A549 (cell line): ENCODE measurements around the gene BCAS1. TPM values are rescaled to one million over a fixed set of nuclear protein-coding genes. Genes with fewer than 3 reads are reported as not detected.
A peak's percentile ranks its signal among the peaks of the same experiment; 100 is the strongest.

Experiments
- ATAC-seq, 2 experiments: fragments of 200-7000 bp in 1 of 2; fragments of >200 bp in 1 of 2; cut with Nextera tagmentation in 1 of 2; cut with Tn5 transposase in 1 of 2; 3 replicates each; pipeline versions ENCODE4 v1.8.0 to v1.9.1; 2018 to 2020; ENCODE audit warnings: mild to moderate bottlenecking in 1 of 2, moderate library complexity in 1 of 2
- CTCF ChIA-PET: fragments of 300-600 bp; sonication (Branson Sonifier 250); formaldehyde crosslinking; extraction: SDS; loops from one replicate; lab custom pipeline; 2021; ENCODE audit warnings: antibody characterized with exemption, inconsistent platforms; lab: Yijun Ruan, JAX
- POLR2A ChIA-PET: fragments of 350-600 bp; formaldehyde crosslinking; extraction: SDS; loops from one replicate; lab custom pipeline; 2021; ENCODE audit warnings: antibody characterized with exemption, inconsistent platforms; lab: Yijun Ruan, JAX
- DNase-seq, 2 experiments: peaks; one replicate each; pipeline versions ENCODE4 v3.0.0 to v3.0.0-alpha.2; 2011 to 2016; ENCODE audit warnings: low read depth in 1 of 2, low spot score in 1 of 2
- FAIRE-seq: peaks from 2 replicates; lab custom pipeline; 2011; peaks lifted over from hg19 to GRCh38; lab: Jason Lieb, UNC
- H3K27ac ChIP-seq, 2 experiments: fragments of >200 bp; sonication (Bioruptor Twin); formaldehyde crosslinking; 3 replicates each; pipeline ENCODE4 v1.5.1; 2016 to 2017
- H3K4me1 ChIP-seq: fragments of >200 bp; sonication (Bioruptor Twin); formaldehyde crosslinking; 3 replicates; pipeline ENCODE4 v1.6.1; 2016
- H3K4me2 ChIP-seq: fragments of >200 bp; sonication (Bioruptor Twin); formaldehyde crosslinking; 3 replicates; pipeline ENCODE4 v1.6.1; 2016
- H3K4me3 ChIP-seq: fragments of >200 bp; sonication (Bioruptor Twin); formaldehyde crosslinking; 3 replicates; pipeline ENCODE4 v1.5.1; 2016
- H3K9me3 ChIP-seq: fragments of >200 bp; sonication (Bioruptor Twin); formaldehyde crosslinking; 3 replicates; pipeline ENCODE4 v1.6.1; 2016
- CEBPB ChIP-seq, 2 experiments: fragments of >200 bp in 1 of 2; sonication (Bioruptor Twin) in 1 of 2; formaldehyde crosslinking in 1 of 2; IDR thresholded peaks; 2 replicates each; pipeline ENCODE4 v1.6.1; 2012 to 2016
- CHD2 ChIP-seq: fragments of 150-350 bp; IDR thresholded peaks from 2 replicates; pipeline ENCODE4 v1.6.1; 2014; ENCODE audit warnings: low read length; ENCODE audit not compliant: partially characterized antibody
- EHMT2 ChIP-seq: fragments of 200-600 bp; sonication (generic); IDR thresholded peaks from 2 replicates; pipeline ENCODE4 v1.6.1; 2016; ENCODE audit warnings: antibody characterized with exemption, low read depth, mild to moderate bottlenecking, moderate library complexity
- EP300 ChIP-seq, 2 experiments: fragments of >200 bp; sonication (Bioruptor Twin); formaldehyde crosslinking; IDR thresholded peaks; 2 replicates in 1 of 2; 3 replicates in 1 of 2; pipeline ENCODE4 v1.6.1; 2016 to 2017
- FOXS1 ChIP-seq: fragments of 250-450 bp; sonication (Bioruptor Pico); IDR thresholded peaks from 2 replicates; pipeline ENCODE4 v1.5.0; 2020; ENCODE audit warnings: mild to moderate bottlenecking, moderate library complexity
- GATA3 ChIP-seq: IDR thresholded peaks from 2 replicates; pipeline ENCODE4 v1.6.1; 2012; ENCODE audit warnings: borderline replicate concordance
- MAFK ChIP-seq: fragments of 450-650 bp; IDR thresholded peaks from 2 replicates; pipeline ENCODE4 v1.6.1; 2014; ENCODE audit not compliant: partially characterized antibody
- MYC ChIP-seq: IDR thresholded peaks from 2 replicates; pipeline ENCODE4 v1.6.1; 2012; ENCODE audit warnings: mild to moderate bottlenecking, inconsistent platforms, low read length, improper control_type of control experiment, borderline replicate concordance
- NPAS2 ChIP-seq: fragments of 250-450 bp; sonication (Bioruptor Pico); IDR thresholded peaks from 2 replicates; pipeline ENCODE4 v1.8.0; 2022; ENCODE audit warnings: mild to moderate bottlenecking, moderate library complexity, borderline replicate concordance
- NR3C1 ChIP-seq: fragments of >200 bp; sonication (Bioruptor Twin); formaldehyde crosslinking; IDR thresholded peaks from 3 replicates; pipeline ENCODE4 v1.6.1; 2017
- PHF8 ChIP-seq: fragments of 200-600 bp; sonication (generic); IDR thresholded peaks from 2 replicates; pipeline ENCODE4 v1.6.1; 2016; ENCODE audit warnings: low read depth, mild to moderate bottlenecking, antibody characterized with exemption, moderate library complexity, borderline replicate concordance
- POLR2AphosphoS2 ChIP-seq: conservative IDR thresholded peaks from 2 replicates; pipeline ENCODE4 v1.6.1; 2012; ENCODE audit warnings: low read length, improper control_type of control experiment, inconsistent platforms
- RAD21 ChIP-seq, 2 experiments: fragments of >200 bp in 1 of 2; sonication (Bioruptor Twin) in 1 of 2; formaldehyde crosslinking in 1 of 2; IDR thresholded peaks in 1 of 2; conservative IDR thresholded peaks in 1 of 2; 2 replicates in 1 of 2; 3 replicates in 1 of 2; pipeline ENCODE4 v1.6.1; 2012 to 2018; ENCODE audit warnings: inconsistent platforms in 1 of 2
- RCOR1 ChIP-seq: fragments of 150-350 bp; IDR thresholded peaks from 2 replicates; pipeline ENCODE4 v1.6.1; 2014; ENCODE audit warnings: antibody characterized with exemption, low read length, low read depth
- RNF2 ChIP-seq: fragments of 200-600 bp; sonication (generic); IDR thresholded peaks from 2 replicates; pipeline ENCODE4 v1.6.1; 2016; ENCODE audit warnings: low read depth, mild to moderate bottlenecking, antibody characterized with exemption, moderate library complexity, borderline replicate concordance
- TP53 ChIP-seq: fragments of 250-450 bp; sonication (Bioruptor Pico); IDR thresholded peaks from 2 replicates; pipeline ENCODE4 v1.5.0; 2021; ENCODE audit warnings: mild to moderate bottlenecking, moderate library complexity
- ZC3H11A ChIP-seq: fragments of 450-650 bp; IDR thresholded peaks from 2 replicates; pipeline ENCODE4 v1.6.1; 2014; ENCODE audit warnings: antibody characterized with exemption, mild to moderate bottlenecking
- ZNF302 ChIP-seq: fragments of 250-450 bp; sonication (Bioruptor Pico); IDR thresholded peaks from 2 replicates; pipeline ENCODE4 v1.9.0; 2021; ENCODE audit warnings: inconsistent platforms, mild to moderate bottlenecking, moderate library complexity
- WGBS: methylation state at CpG from one replicate; pipeline ENCODE4 v1.1.6; 2017; ENCODE audit errors: missing lambda C conversion rate; 5-methylcytosine and 5-hydroxymethylcytosine counted together
- polyA plus RNA-seq, 4 experiments: library from polyadenylated mRNA; depleted of rRNA in 3 of 4; stranded (reverse); fragments of >200 nt; fragmentation: RNase III in 1 of 4; extraction: RNeasy Plus Mini Kit Qiagen cat#74134 plus additional on column Dnase treatment in 1 of 4; gene quantifications; 2 replicates in 3 of 4; 3 replicates in 1 of 4; pipeline ENCODE4 v1.2.3, GENCODE V29; 2011 to 2017
- TF ChIP-seq, protein P1 (sequence below): fragments of 200-600 bp; sonication (generic); IDR thresholded peaks from 2 replicates; pipeline ENCODE4 v1.6.1; 2016; ENCODE audit warnings: antibody characterized with exemption, mild to moderate bottlenecking, moderate library complexity
- TF ChIP-seq, protein P2 (sequence below): fragments of >200 bp; sonication (Bioruptor Twin); formaldehyde crosslinking; IDR thresholded peaks from 3 replicates; pipeline ENCODE4 v1.5.1; 2016
- TF ChIP-seq, protein P3 (sequence below): fragments of 450-650 bp; IDR thresholded peaks from 2 replicates; pipeline ENCODE4 v1.6.1; 2014; ENCODE audit warnings: antibody characterized with exemption
- TF ChIP-seq, protein P4 (sequence below): IDR thresholded peaks from 2 replicates; pipeline ENCODE4 v1.6.1; 2012
- TF ChIP-seq, protein P5 (sequence below): fragments of 250-450 bp; sonication (Bioruptor Pico); IDR thresholded peaks from 2 replicates; pipeline ENCODE4 v1.5.0; 2021; ENCODE audit warnings: mild to moderate bottlenecking, moderate library complexity, borderline replicate concordance
- TF ChIP-seq, protein P6 (sequence below): fragments of 150-350 bp; IDR thresholded peaks from 2 replicates; pipeline ENCODE4 v1.6.1; 2014; ENCODE audit warnings: low read depth, mild to moderate bottlenecking, low read length

BCAS1 gene
- polyA plus RNA-seq, 2 of the 4 experiments (the other 2 are of a cell fraction): 1.4 to 3.9 TPM

DNA sequence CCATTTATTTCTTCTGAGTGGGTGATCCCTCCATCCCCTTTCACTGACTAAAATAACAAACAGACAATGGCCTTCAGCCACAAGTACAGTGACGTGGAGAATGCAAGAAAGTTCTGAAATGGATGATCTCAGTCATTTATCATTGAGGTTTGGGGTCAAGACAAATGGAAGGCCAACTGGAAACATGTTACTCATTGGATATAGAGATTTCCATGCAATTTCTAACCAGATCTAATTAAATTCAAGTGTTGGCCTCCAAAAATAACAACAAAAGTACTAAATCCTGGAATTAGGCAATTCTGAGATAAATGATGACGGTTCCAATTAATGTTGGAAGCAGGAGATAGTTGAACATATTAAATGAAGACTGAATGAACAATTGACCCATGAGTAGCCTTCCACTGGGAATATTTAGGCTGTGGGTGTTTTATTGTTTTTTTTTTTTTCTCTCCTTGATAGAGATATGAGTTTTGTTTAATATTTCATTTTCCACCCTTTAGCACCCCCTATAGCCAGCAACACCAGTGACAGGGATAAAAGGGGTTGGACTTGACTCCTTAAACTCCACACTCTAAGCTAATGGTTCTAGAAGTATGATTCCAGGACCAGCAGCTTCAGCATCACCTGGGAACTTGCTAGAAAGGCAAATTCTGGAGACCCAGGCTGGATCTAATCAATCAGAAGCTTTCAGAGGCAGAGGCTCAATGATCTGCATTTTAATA lies 112.8 kb downstream of the BCAS1 start:
- CTCF ChIA-PET: interaction anchor here (0.6 to 1.6 kb wide), 5 partner anchors 16 to 770 kb away, joined by 3 to 5 read pairs (median 4); no protein-coding TSS in a partner anchor
- no peak for DNase-seq
- Histone ChIP-seq H3K4me1 (peaks cover 7% of the 10 kb centered on the region; the same call in 2 of the 3 replicates), H3K4me2 (no peak overlapping the region), H3K9me3 (no peaks in the 10 kb centered on the region), H3K4me3 (no peak overlapping the region), H3K27ac (no peak overlapping the region)
- peak in 1 of 2 experiments; percentile 53; a peak in 1 of 6 replicates for ATAC-seq
- TF ChIP-seq FOXS1 (CRISPR knock-in tag) (no peak), RNF2 (no peak), RAD21 (conservative IDR thresholded peaks at IDR 0.05 in 1 of 2, IDR thresholded peaks at IDR 0.05 in 1 of 2) (peak in 1 of 2 experiments; percentile 55; a peak in 2 of 5 replicates)
- TF ChIP-seq, protein P1, sequence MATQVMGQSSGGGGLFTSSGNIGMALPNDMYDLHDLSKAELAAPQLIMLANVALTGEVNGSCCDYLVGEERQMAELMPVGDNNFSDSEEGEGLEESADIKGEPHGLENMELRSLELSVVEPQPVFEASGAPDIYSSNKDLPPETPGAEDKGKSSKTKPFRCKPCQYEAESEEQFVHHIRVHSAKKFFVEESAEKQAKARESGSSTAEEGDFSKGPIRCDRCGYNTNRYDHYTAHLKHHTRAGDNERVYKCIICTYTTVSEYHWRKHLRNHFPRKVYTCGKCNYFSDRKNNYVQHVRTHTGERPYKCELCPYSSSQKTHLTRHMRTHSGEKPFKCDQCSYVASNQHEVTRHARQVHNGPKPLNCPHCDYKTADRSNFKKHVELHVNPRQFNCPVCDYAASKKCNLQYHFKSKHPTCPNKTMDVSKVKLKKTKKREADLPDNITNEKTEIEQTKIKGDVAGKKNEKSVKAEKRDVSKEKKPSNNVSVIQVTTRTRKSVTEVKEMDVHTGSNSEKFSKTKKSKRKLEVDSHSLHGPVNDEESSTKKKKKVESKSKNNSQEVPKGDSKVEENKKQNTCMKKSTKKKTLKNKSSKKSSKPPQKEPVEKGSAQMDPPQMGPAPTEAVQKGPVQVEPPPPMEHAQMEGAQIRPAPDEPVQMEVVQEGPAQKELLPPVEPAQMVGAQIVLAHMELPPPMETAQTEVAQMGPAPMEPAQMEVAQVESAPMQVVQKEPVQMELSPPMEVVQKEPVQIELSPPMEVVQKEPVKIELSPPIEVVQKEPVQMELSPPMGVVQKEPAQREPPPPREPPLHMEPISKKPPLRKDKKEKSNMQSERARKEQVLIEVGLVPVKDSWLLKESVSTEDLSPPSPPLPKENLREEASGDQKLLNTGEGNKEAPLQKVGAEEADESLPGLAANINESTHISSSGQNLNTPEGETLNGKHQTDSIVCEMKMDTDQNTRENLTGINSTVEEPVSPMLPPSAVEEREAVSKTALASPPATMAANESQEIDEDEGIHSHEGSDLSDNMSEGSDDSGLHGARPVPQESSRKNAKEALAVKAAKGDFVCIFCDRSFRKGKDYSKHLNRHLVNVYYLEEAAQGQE: no peak
- TF ChIP-seq, protein P2, sequence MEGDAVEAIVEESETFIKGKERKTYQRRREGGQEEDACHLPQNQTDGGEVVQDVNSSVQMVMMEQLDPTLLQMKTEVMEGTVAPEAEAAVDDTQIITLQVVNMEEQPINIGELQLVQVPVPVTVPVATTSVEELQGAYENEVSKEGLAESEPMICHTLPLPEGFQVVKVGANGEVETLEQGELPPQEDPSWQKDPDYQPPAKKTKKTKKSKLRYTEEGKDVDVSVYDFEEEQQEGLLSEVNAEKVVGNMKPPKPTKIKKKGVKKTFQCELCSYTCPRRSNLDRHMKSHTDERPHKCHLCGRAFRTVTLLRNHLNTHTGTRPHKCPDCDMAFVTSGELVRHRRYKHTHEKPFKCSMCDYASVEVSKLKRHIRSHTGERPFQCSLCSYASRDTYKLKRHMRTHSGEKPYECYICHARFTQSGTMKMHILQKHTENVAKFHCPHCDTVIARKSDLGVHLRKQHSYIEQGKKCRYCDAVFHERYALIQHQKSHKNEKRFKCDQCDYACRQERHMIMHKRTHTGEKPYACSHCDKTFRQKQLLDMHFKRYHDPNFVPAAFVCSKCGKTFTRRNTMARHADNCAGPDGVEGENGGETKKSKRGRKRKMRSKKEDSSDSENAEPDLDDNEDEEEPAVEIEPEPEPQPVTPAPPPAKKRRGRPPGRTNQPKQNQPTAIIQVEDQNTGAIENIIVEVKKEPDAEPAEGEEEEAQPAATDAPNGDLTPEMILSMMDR: no peak
- POLR2A ChIA-PET: interaction anchor here (0.6 kb wide), 1 partner anchor 1652 kb away, joined by 3 read pairs; no protein-coding TSS in a partner anchor
- 64% methylated on average over 2 of the region's 2 CpGs for WGBS
- FAIRE-seq: no peak

DNA sequence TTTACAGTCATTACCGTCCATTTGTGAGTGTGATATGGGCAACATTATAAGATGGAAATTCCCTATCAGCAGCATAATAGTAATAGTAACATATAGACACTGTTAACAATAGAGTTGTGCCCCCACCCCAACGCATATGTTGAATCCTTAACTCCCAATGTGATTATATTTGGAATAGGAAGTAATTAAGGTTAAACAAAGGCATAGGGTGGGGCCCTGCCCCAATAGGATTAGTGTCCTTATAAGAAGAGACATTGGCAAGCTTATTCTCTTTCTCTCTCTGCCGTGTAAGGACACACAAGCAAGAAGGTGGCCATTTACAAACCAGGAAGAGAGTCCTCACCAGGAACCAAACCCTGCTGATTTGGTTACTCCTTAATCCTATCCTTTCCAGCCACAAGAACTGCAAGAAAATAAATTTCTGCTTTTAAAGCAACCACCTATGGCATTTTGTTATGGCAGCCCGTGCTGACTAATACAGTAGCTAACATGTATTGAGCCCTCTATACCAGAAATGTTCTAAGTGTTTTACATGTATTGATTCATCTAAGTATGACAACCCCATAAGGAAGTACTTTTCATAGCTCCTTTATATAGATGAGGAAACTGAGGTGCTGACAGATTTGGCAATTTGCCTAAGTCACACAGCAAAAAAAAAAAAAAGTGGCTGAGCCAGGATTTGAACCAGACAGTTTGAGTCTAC lies 114.2 kb downstream of the BCAS1 start:
- FAIRE-seq (no peak), ATAC-seq (no peak), DNase-seq (no peak)
- Histone ChIP-seq H3K27ac (no peak overlapping the region), H3K4me1 (peaks cover 7% of the 10 kb centered on the region; the same call in 2 of the 3 replicates), H3K9me3 (no peaks in the 10 kb centered on the region), H3K4me2 (no peak overlapping the region), H3K4me3 (no peak overlapping the region)
- 75% methylated on average over 4 of the region's 4 CpGs for WGBS
- ChIA-PET POLR2A (no interaction called here), CTCF (interaction anchor here (0.6 to 1.6 kb wide), 8 partner anchors 11 to 1744 kb away, joined by 3 to 6 read pairs (median 4); partner anchors contain the start of gene PFDN4)
- TF ChIP-seq CHD2 (no peak), CEBPB (IDR thresholded peaks at IDR 0.05) (no peak), NR3C1 (no peak), RCOR1 (no peak), PHF8 (no peak), NPAS2 (CRISPR knock-in tag) (no peak), ZC3H11A (no peak), POLR2AphosphoS2 (no peak), EP300 (IDR thresholded peaks at IDR 0.05) (no peak), ZNF302 (CRISPR knock-in tag) (no peak), MAFK (no peak), GATA3 (no peak), MYC (no peak), EHMT2 (no peak), TP53 (CRISPR knock-in tag) (no peak)
- TF ChIP-seq, protein P3, sequence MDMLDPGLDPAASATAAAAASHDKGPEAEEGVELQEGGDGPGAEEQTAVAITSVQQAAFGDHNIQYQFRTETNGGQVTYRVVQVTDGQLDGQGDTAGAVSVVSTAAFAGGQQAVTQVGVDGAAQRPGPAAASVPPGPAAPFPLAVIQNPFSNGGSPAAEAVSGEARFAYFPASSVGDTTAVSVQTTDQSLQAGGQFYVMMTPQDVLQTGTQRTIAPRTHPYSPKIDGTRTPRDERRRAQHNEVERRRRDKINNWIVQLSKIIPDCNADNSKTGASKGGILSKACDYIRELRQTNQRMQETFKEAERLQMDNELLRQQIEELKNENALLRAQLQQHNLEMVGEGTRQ: no peak
- TF ChIP-seq, protein P4, sequence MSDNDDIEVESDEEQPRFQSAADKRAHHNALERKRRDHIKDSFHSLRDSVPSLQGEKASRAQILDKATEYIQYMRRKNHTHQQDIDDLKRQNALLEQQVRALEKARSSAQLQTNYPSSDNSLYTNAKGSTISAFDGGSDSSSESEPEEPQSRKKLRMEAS: no peak
- TF ChIP-seq, protein P5, sequence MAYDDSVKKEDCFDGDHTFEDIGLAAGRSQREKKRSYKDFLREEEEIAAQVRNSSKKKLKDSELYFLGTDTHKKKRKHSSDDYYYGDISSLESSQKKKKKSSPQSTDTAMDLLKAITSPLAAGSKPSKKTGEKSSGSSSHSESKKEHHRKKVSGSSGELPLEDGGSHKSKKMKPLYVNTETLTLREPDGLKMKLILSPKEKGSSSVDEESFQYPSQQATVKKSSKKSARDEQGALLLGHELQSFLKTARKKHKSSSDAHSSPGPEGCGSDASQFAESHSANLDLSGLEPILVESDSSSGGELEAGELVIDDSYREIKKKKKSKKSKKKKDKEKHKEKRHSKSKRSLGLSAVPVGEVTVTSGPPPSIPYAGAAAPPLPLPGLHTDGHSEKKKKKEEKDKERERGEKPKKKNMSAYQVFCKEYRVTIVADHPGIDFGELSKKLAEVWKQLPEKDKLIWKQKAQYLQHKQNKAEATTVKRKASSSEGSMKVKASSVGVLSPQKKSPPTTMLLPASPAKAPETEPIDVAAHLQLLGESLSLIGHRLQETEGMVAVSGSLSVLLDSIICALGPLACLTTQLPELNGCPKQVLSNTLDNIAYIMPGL: no peak
- TF ChIP-seq, protein P6, sequence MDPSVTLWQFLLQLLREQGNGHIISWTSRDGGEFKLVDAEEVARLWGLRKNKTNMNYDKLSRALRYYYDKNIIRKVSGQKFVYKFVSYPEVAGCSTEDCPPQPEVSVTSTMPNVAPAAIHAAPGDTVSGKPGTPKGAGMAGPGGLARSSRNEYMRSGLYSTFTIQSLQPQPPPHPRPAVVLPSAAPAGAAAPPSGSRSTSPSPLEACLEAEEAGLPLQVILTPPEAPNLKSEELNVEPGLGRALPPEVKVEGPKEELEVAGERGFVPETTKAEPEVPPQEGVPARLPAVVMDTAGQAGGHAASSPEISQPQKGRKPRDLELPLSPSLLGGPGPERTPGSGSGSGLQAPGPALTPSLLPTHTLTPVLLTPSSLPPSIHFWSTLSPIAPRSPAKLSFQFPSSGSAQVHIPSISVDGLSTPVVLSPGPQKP: no peak
